Stimulated activated CD8-positive, alpha-beta memory T cell treated with anti-CD3 and anti-CD28 coated beads, Interleukin-4, amount 100 ng/mL, for 48 hours (primary cell): ENCODE results near the gene STK36.

ENCODE experiments used
- DNase-seq: peaks from one replicate; pipeline ENCODE4 v3.0.0-alpha.2; 2020

Gene STK36

GRCh38 chr2:218720048-218721041 lies 48.5 kb downstream of the STK36 start:
- no peak for DNase-seq

- no peak for DNase-seq
Observed at GRCh38 chr2:218721488-218721887, 49.6 kb downstream of the STK36 start.

GRCh38 chr2:218721934-218722333 lies 50.0 kb downstream of the STK36 start:
- no peak for DNase-seq

GRCh38 chr2:218722419-218722818 lies 50.5 kb downstream of the STK36 start:
- DNase-seq = no peak

GRCh38 chr2:218722876-218723785 lies 51.2 kb downstream of the STK36 start:
- DNase-seq = no peak

- DNase-seq = no peak
Observed at GRCh38 chr2:218726004-218726574, 54.2 kb downstream of the STK36 start.

- DNase-seq = no peak
Observed at GRCh38 chr2:218727502-218728165, 55.7 kb downstream of the STK36 start.

GRCh38 chr2:218729640-218730039 lies 57.8 kb downstream of the STK36 start:
- no peak for DNase-seq

GRCh38 chr2:218732052-218732760 lies 60.3 kb downstream of the STK36 start:
- no peak for DNase-seq

GRCh38 chr2:218732761-218733158 lies 60.9 kb downstream of the STK36 start:
- no peak for DNase-seq

- peak; percentile 38 for DNase-seq
Observed at GRCh38 chr2:218733171-218734021, 61.5 kb downstream of the STK36 start.

GRCh38 chr2:218734190-218734975 lies 62.5 kb downstream of the STK36 start:
- DNase-seq = no peak

GRCh38 chr2:218736531-218736930 lies 64.6 kb downstream of the STK36 start:
- DNase-seq = no peak

- DNase-seq = no peak
Observed at GRCh38 chr2:218743068-218743467, 71.2 kb downstream of the STK36 start.

GRCh38 chr2:218744615-218745014 lies 72.7 kb downstream of the STK36 start:
- DNase-seq = no peak

GRCh38 chr2:218745160-218745558 lies 73.3 kb downstream of the STK36 start:
- no peak for DNase-seq

- DNase-seq = no peak
Observed at GRCh38 chr2:218745559-218746469, 73.9 kb downstream of the STK36 start.

GRCh38 chr2:218746470-218746795 lies 74.5 kb downstream of the STK36 start:
- no peak for DNase-seq

- no peak for DNase-seq
Observed at GRCh38 chr2:218746960-218747359, 75.1 kb downstream of the STK36 start.
